HFF-Myc (cell line): ENCODE data around the gene GGT6.
"Not testable (repeated sequence)": the region's sequence is repeated elsewhere in the genome, so short reads cannot be mapped to it uniquely, and the experiment has no call there.

Experiments
- DNase-seq: peaks from one replicate; pipeline ENCODE4 v3.0.0-alpha.2; 2011; ENCODE audit warnings: low read depth; ENCODE audit errors: extremely low read depth
- H3K4me3 ChIP-seq: replicated peaks from 2 replicates; pipeline ENCODE4 v1.5.1; 2011; ENCODE audit warnings: low read depth, mild to moderate bottlenecking, control low read depth, low read length
- CTCF ChIP-seq: IDR thresholded peaks from 2 replicates; pipeline ENCODE4 v1.5.1; 2012; ENCODE audit warnings: mild to moderate bottlenecking, low read depth, low read length, control low read depth; ENCODE audit errors: missing control alignments

The GGT6 gene

GRCh38 chr17:4592240-4593005 is 32.0 kb upstream of the GGT6 start:
- DNase-seq, result no peak
- H3K4me3 ChIP-seq, result no peak overlapping the region
- no peak for TF ChIP-seq CTCF

- H3K4me3 ChIP-seq, result no peak overlapping the region
- no peak for TF ChIP-seq CTCF
- DNase-seq, result no peak
Measured at GRCh38 chr17:4591529-4591928, 31.2 kb upstream of the GGT6 start.

- no peak for DNase-seq
- H3K4me3 ChIP-seq, result no peak overlapping the region
- TF ChIP-seq CTCF, result no peak
Measured at GRCh38 chr17:4590981-4591453, 30.6 kb upstream of the GGT6 start.

- DNase-seq, H3K4me3 ChIP-seq: not testable (repeated sequence)
Measured at GRCh38 chr17:4590042-4590441, 29.7 kb upstream of the GGT6 start.

- TF ChIP-seq CTCF, result no peak
- no peak for DNase-seq
Measured at GRCh38 chr17:4588898-4589625, 28.7 kb upstream of the GGT6 start.

GRCh38 chr17:4588391-4588790 is 28.0 kb upstream of the GGT6 start:
- no peak for TF ChIP-seq CTCF
- no peak overlapping the region for H3K4me3 ChIP-seq
- no peak for DNase-seq

More at GRCh38 chr17:4588898-4589625, 28.7 kb upstream of the GGT6 start:
- no peak overlapping the region for H3K4me3 ChIP-seq

GRCh38 chr17:4587803-4588202 is 27.4 kb upstream of the GGT6 start:
- H3K4me3 ChIP-seq, result no peak overlapping the region
- TF ChIP-seq CTCF, result no peak
- no peak for DNase-seq
